ENCODE measurements around the gene PHF5A.

Gene PHF5A

DNA sequence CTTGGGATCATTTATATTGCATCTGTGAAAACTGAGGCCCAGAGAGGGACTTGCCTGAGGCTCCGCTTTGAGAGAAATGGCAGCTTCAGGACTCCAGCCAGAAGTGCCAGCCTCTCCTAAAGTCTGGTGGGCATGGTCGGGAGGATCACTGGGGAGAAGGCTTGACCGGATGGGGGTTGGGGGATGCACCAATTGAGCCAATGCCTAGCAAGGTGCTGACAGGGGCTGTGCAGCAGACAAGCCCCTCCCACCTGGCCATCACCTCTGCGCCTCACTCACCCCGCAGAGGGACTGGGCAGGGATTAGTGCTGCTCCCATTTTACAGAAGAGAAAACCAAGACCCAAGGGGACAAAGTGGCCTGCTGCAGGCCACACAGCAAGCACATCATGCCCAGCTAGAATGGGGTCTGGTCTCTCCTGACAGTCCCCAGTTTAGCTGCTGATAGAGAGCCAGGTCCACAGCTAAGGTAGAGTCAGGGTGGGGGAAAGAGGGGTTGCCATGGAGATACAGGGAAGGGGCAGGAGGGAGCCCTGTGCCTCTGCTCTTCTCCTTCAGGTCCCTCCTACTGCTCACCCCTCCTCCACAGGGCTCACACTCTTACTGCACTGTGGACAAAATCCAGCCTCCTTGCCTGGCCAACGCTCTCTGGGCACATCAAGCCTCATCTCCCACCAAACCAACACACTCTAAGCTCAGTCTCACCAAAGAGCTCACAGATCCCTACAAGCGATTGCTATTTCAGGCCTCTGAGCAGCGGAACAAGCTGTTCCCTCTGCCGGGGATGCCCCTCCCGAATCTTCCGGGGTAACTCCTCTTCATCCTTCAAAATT lies 57.3 kb downstream of the PHF5A start:
- TF ChIP-seq, protein P1, sequence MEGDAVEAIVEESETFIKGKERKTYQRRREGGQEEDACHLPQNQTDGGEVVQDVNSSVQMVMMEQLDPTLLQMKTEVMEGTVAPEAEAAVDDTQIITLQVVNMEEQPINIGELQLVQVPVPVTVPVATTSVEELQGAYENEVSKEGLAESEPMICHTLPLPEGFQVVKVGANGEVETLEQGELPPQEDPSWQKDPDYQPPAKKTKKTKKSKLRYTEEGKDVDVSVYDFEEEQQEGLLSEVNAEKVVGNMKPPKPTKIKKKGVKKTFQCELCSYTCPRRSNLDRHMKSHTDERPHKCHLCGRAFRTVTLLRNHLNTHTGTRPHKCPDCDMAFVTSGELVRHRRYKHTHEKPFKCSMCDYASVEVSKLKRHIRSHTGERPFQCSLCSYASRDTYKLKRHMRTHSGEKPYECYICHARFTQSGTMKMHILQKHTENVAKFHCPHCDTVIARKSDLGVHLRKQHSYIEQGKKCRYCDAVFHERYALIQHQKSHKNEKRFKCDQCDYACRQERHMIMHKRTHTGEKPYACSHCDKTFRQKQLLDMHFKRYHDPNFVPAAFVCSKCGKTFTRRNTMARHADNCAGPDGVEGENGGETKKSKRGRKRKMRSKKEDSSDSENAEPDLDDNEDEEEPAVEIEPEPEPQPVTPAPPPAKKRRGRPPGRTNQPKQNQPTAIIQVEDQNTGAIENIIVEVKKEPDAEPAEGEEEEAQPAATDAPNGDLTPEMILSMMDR (IDR thresholded peaks at IDR 0.05; ENCODE audit: insufficient read depth, low read depth, low read length, missing control alignments) = no peak
- no peak overlapping the region for H3K4me3 ChIP-seq (ENCODE audit: low read depth, low read length)
- DNase-seq (ENCODE audit: low read depth) = no peak

DNA sequence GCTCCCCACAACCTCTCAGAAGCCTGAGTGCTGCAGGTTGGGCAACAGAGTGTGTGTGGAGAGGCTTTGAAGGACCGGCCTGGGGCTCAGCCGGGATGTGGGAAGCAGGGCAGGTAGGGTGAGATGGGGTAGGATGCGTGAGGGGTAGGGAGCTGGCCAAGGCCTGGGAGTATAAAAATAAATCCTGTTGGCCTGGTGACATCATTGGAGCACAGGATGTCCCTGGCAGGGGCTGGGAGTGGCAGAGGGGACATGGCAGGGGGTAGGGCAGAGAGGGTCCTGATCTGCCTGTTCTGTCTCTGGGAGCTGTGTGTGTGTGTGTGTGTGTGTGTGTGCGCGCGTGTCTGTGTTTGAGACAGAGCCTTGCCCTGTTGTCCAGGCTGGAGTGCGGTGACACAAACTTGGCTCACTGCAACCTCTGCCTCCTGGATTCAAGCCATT lies 58.2 kb downstream of the PHF5A start:
- no peak for DNase-seq (ENCODE audit: low read depth)
- no peak overlapping the region for H3K4me3 ChIP-seq (ENCODE audit: low read depth, low read length)
- TF ChIP-seq, protein P1 (IDR thresholded peaks at IDR 0.05; ENCODE audit: insufficient read depth, low read depth, low read length, missing control alignments) = no peak
